ENCODE measurements around the gene MEIOB.

The MEIOB gene

GRCh38 chr16:1906846-1907165, 34.8 kb upstream of the MEIOB start (continued):
- no peak for TF ChIP-seq ZNF670 (tag by site-specific recombination; IDR thresholded peaks at IDR 0.05; ENCODE audit: low read depth)

GRCh38 chr16:1906055-1906845, 34.3 kb upstream of the MEIOB start:
- ChIA-PET CTCF (interaction anchor here (0.7 to 1.3 kb wide), 2 partner anchors 23 to 48 kb away, joined by 3 read pairs; no protein-coding TSS in a partner anchor), POLR2A (no interaction called here)
- H3K27ac ChIP-seq (ENCODE audit: extremely low read depth, low read depth, low read length): no peak overlapping the region
- H3K9me3 ChIP-seq (ENCODE audit: control insufficient read depth, insufficient read depth, low read depth, low read length): no peaks in the 10 kb centered on the region
- TF ChIP-seq SP2 (tag by site-specific recombination; IDR thresholded peaks at IDR 0.05) (peak; percentile 13; the same call in 1 of the 2 replicates), ZNF341 (tag by site-specific recombination; IDR thresholded peaks at IDR 0.05; ENCODE audit: low read depth) (peak; percentile 83), ZNF175 (tag by site-specific recombination; IDR thresholded peaks at IDR 0.05) (no peak), YY2 (tag by site-specific recombination; IDR thresholded peaks at IDR 0.05) (no peak)
- H3K4me3 ChIP-seq (ENCODE audit: low read depth, low read length): no peak overlapping the region
- no peaks in the 10 kb centered on the region for H3K36me3 ChIP-seq (ENCODE audit: control insufficient read depth in 2 of 2, insufficient read depth in 1 of 2, low read length in 2 of 2)
- no peaks in the 10 kb centered on the region for H3K4me1 ChIP-seq (ENCODE audit: control insufficient read depth, insufficient read depth, low read length)

GRCh38 chr16:1903845-1904840, 32.2 kb upstream of the MEIOB start:
- Histone ChIP-seq H3K36me3 (ENCODE audit: control insufficient read depth in 2 of 2, insufficient read depth in 1 of 2, low read length in 2 of 2) (no peaks in the 10 kb centered on the region), H3K4me1 (ENCODE audit: control insufficient read depth, insufficient read depth, low read length) (no peaks in the 10 kb centered on the region), H3K27ac (ENCODE audit: extremely low read depth, low read depth, low read length) (no peak overlapping the region), H3K4me3 (ENCODE audit: low read depth, low read length) (no peak overlapping the region), H3K9me3 (ENCODE audit: control insufficient read depth, insufficient read depth, low read depth, low read length) (no peaks in the 10 kb centered on the region)
- ChIA-PET POLR2A (interaction anchor here (0.6 kb wide), 1 partner anchor 18 kb away, joined by 8 read pairs; no protein-coding TSS in a partner anchor), CTCF (interaction anchor here (0.7 kb wide), 1 partner anchor 29 kb away, joined by 3 read pairs; no protein-coding TSS in a partner anchor)
- no peak for TF ChIP-seq ZNF544 (tag by site-specific recombination; IDR thresholded peaks at IDR 0.05)
- no peak for TF ChIP-seq SP2 (tag by site-specific recombination; IDR thresholded peaks at IDR 0.05)
- no peak for TF ChIP-seq SP7 (tag by site-specific recombination; IDR thresholded peaks at IDR 0.05)
- no peak for TF ChIP-seq ZNF10 (tag by site-specific recombination; IDR thresholded peaks at IDR 0.05)
- TF ChIP-seq ZNF18 (tag by site-specific recombination; IDR thresholded peaks at IDR 0.05): no peak
- no peak for TF ChIP-seq ZBTB44 (tag by site-specific recombination; IDR thresholded peaks at IDR 0.05)
- TF ChIP-seq ZNF112 (tag by site-specific recombination; IDR thresholded peaks at IDR 0.05): no peak
- no peak for TF ChIP-seq ZNF514 (tag by site-specific recombination; IDR thresholded peaks at IDR 0.05)
- TF ChIP-seq ZNF768 (tag by site-specific recombination; IDR thresholded peaks at IDR 0.05): no peak
- no peak for TF ChIP-seq HOXA7 (CRISPR knock-in tag; IDR thresholded peaks at IDR 0.05; ENCODE audit: borderline replicate concordance)
- TF ChIP-seq ZNF394 (tag by site-specific recombination; IDR thresholded peaks at IDR 0.05; ENCODE audit: borderline replicate concordance): no peak
- TF ChIP-seq ZNF518A (tag by site-specific recombination; conservative IDR thresholded peaks at IDR 0.05; ENCODE audit: low read depth): no peak
- TF ChIP-seq AEBP2 (tag by site-specific recombination; IDR thresholded peaks at IDR 0.05; ENCODE audit: borderline replicate concordance): no peak
- no peak for TF ChIP-seq ZNF639 (tag by site-specific recombination; IDR thresholded peaks at IDR 0.05)
- TF ChIP-seq ZXDB (tag by site-specific recombination; IDR thresholded peaks at IDR 0.05): no peak
